Fibroblast of the aortic adventitia (primary cell): Measurements from ENCODE around the gene NAPEPLD. TPM values are rescaled to one million over a fixed set of nuclear protein-coding genes. Genes with fewer than 3 reads are reported as not detected.
"Not testable (repeated sequence)": the region's sequence is repeated elsewhere in the genome, so short reads cannot be mapped to it uniquely, and the experiment has no call there.

Experiments
- DNase-seq: peaks from one replicate; pipeline ENCODE4 v3.0.0-alpha.2; 2010; ENCODE audit warnings: low read depth
- H3K4me3 ChIP-seq: 2 replicates; pipeline ENCODE4 v1.5.1; 2011; ENCODE audit warnings: low read depth, mild to moderate bottlenecking, control low read depth, low read length, moderate library complexity
- total RNA-seq: library from RNA; depleted of rRNA; stranded (reverse); fragments of >200 nt; gene quantifications from 2 replicates; pipeline ENCODE4 v1.2.3, GENCODE V29; 2012; ENCODE audit warnings: low replicate concordance
- TF ChIP-seq, protein P1 (sequence below): IDR thresholded peaks from 2 replicates; pipeline ENCODE4 v1.5.1; 2011; ENCODE audit warnings: mild to moderate bottlenecking, low read length, control low read depth, inconsistent platforms; ENCODE audit not compliant: insufficient read depth

Gene NAPEPLD
- total RNA-seq = 33.9 and 39.3 TPM in 2 replicates

GRCh38 chr7:103148994-103149807 lies at the start of gene NAPEPLD:
Gene NAPEPLD, minus strand, starts transcription at chr7:103149099. Its CDS starts 20,323 bp downstream, at chr7:103128776.
- TF ChIP-seq, protein P1, sequence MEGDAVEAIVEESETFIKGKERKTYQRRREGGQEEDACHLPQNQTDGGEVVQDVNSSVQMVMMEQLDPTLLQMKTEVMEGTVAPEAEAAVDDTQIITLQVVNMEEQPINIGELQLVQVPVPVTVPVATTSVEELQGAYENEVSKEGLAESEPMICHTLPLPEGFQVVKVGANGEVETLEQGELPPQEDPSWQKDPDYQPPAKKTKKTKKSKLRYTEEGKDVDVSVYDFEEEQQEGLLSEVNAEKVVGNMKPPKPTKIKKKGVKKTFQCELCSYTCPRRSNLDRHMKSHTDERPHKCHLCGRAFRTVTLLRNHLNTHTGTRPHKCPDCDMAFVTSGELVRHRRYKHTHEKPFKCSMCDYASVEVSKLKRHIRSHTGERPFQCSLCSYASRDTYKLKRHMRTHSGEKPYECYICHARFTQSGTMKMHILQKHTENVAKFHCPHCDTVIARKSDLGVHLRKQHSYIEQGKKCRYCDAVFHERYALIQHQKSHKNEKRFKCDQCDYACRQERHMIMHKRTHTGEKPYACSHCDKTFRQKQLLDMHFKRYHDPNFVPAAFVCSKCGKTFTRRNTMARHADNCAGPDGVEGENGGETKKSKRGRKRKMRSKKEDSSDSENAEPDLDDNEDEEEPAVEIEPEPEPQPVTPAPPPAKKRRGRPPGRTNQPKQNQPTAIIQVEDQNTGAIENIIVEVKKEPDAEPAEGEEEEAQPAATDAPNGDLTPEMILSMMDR = no peak
- DNase-seq = peak; percentile 88
- peak within 1 kb of the TSS; percentile 86 for H3K4me3 ChIP-seq

DNA sequence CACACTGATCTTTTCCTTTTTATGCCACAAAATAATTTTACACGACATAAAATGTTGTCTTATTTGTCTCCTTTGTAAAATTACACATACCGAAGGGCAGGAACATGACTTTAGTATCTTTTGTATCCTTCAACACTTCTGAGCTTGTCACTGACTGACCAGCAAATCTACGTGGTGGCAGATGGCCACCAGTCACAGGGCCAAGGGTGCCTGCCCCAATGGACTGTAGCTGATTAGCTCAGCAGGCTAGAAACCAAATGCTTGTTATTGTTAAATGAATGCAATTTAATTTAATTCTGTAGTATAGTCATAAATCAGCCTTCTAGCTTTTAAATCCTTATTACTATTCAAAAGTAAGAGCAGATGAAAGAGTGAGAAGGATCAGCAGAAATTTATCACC lies 49.2 kb upstream of the NAPEPLD start:
- not testable (repeated sequence) for H3K4me3 ChIP-seq, DNase-seq

GRCh38 chr7:103195364-103195763 lies 46.5 kb upstream of the NAPEPLD start:
- not testable (repeated sequence) for H3K4me3 ChIP-seq
- DNase-seq = peak; percentile 49

- H3K4me3 ChIP-seq, DNase-seq: not testable (repeated sequence)
These were observed 23.7 kb upstream of the NAPEPLD start for GRCh38 chr7:103172415-103173146.

GRCh38 chr7:103171695-103172414 lies 23.0 kb upstream of the NAPEPLD start:
- not testable (repeated sequence) for H3K4me3 ChIP-seq, DNase-seq

DNA sequence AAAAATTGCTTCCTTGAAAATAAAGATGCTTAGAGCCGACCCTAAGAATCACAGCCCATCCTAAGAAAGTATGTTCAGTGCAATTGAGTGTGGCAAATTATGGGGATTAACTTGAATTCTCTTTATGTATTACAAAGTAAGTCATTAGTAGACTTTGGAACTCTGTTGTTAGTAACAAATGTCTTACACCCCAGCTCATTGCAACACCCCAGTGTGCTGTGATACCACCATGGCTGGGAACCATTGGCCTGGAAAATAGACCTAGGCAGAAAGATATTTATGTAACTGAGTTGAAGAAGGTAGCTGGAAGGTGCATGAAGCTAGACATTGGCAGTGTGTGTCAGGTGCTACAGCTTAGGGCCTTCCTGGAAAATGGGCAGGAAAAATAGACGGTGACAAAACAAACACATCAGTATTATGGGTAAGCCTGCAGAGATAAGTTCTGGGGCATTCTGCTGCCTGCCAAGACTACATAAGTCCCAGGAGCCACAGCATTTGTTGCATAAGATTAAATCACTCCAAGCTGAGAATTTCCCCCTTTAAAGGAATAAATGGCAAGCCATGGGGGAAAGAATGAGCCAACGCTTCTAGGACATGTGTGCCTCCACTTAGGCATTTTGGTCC lies 18.1 kb upstream of the NAPEPLD start:
- peak; percentile 36 for DNase-seq
- not testable (repeated sequence) for H3K4me3 ChIP-seq

GRCh38 chr7:103163087-103163825 lies 14.4 kb upstream of the NAPEPLD start:
- DNase-seq = peak; percentile 82
- not testable (repeated sequence) for H3K4me3 ChIP-seq

- not testable (repeated sequence) for H3K4me3 ChIP-seq
- DNase-seq = peak; percentile 92
These were observed 13.7 kb upstream of the NAPEPLD start for GRCh38 chr7:103162641-103163040.

DNA sequence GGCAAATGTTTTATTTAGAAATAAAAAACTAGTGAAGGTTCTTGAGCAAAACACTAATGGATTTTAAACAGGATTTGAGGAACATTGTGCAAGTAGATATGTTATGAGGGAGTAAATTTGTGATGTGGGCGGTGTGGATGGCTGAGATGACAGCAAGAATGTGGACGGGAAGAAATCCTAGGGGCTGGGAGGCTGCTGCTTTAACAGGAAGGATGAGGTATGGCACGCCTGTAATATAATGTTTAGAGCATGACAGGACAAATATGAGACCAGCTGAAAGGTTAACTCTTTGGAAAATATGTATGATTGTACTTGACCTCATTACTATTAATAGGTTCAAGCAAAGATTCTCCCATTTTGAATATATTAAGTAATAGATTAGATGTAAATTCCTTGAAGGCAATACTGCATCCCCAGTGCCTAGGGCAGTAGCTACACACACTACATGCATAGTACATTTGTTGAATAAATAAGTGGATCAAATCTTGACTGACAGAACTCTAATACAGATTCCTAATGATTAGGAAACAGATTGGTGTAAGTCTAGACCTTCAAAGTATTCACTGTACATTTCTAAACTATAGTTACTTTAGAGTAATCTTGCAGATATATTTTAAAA lies 13.2 kb upstream of the NAPEPLD start:
- peak; percentile 60 for DNase-seq

DNA sequence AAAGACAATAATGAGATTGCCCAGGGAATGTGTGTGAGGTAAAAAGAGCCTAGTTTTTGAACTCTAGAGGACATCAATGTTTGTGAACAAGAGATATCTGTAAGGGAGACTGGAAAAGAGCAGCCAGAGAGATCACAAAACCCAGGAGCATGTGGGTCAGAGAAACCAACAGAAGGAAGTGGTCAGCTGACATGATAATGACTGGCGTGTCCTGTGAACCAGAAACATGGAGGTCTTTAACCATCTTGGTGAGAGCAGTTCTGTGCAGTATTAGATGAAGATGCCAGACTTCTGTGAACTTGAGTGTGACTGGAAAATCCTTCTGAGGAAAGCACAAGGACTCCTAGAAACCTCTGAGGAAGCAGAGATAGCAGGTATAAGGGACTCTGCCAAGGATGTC lies 10.2 kb upstream of the NAPEPLD start:
- not testable (repeated sequence) for DNase-seq, H3K4me3 ChIP-seq

More for the DNA sequence above, 13.2 kb upstream of the NAPEPLD start:
- H3K4me3 ChIP-seq = not testable (repeated sequence)

DNA sequence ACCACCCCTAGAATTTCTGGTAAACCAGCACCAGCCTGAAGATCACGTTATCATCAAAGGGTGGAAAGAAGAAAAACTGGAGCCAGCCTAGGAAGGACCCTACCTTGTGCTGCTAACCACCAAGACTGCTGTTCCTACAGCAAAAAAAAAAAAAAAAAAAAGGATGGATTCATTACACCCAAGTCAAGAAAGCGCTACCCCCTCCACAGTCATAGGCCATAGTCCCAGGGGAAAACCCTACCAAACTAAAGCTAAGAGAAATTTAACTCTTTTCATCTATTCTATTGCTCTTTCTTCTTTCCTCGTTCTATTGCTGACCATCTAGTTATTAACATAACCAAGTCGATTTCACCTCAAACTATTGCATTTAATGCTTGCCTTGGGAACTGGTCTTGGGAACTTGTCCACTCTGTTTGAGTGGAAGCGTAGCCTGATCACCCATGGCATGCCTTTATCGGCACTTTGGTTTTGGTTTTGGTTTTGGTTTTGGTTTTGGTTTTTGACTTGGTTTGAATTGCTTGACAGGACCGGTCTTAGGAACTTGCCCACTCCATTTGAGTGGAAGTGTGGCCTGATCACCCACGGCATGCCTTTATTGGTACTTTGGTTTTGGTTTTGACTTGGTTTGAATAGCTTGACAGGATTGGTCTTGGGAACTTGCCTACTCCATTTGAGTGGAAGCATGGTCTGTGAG lies 6.6 kb upstream of the NAPEPLD start:
- DNase-seq, H3K4me3 ChIP-seq: not testable (repeated sequence)
